Gastrocnemius medialis (tissue), 4 donors: ENCODE measurements around the gene TRMT112.

Experiments used
- POLR2A ChIP-seq, 2 donors: fragments of 450-650 bp; IDR thresholded peaks; one replicate each; pipeline ENCODE4 v1.6.1; 2017; ENCODE audit warnings: antibody characterized with exemption in 2 of 2, mild to moderate bottlenecking in 2 of 2, moderate library complexity in 2 of 2
- TF ChIP-seq, protein P1 (sequence below), 5 experiments: fragments of 450-650 bp in 3 of 5; fragments of 200-600 bp in 2 of 5; sonication (generic) in 2 of 5; IDR thresholded peaks in 4 of 5; conservative IDR thresholded peaks in 1 of 5; 1 replicate in 4 of 5; 2 replicates in 1 of 5; pipeline ENCODE4 v1.5.1; 2016 to 2019; ENCODE audit warnings: antibody characterized with exemption in 5 of 5, mild to moderate bottlenecking in 3 of 5, moderate library complexity in 3 of 5

DNA sequence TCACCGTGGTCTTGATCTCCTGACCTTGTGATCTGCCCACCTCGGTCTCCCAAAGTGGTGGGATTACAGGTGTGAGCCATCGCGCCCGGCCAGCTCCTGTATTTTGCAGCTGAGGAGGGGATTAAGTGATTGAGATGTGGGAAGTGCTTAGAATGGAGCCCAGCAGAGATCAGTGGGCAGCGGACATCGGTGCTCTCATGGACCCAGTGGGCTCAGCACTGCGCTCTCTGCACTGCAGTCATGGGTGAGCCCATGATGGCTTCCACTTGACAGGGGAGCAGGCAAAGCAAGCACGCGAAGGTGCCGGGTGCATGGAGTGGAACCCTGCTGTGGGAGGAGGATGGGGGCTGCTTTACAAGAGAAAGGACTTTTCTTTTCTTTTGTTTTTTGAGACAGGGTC lies 13.5 kb upstream of the TRMT112 start:
- TF ChIP-seq, protein P1, sequence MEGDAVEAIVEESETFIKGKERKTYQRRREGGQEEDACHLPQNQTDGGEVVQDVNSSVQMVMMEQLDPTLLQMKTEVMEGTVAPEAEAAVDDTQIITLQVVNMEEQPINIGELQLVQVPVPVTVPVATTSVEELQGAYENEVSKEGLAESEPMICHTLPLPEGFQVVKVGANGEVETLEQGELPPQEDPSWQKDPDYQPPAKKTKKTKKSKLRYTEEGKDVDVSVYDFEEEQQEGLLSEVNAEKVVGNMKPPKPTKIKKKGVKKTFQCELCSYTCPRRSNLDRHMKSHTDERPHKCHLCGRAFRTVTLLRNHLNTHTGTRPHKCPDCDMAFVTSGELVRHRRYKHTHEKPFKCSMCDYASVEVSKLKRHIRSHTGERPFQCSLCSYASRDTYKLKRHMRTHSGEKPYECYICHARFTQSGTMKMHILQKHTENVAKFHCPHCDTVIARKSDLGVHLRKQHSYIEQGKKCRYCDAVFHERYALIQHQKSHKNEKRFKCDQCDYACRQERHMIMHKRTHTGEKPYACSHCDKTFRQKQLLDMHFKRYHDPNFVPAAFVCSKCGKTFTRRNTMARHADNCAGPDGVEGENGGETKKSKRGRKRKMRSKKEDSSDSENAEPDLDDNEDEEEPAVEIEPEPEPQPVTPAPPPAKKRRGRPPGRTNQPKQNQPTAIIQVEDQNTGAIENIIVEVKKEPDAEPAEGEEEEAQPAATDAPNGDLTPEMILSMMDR (IDR thresholded peaks at IDR 0.05 in 4 of 5, conservative IDR thresholded peaks at IDR 0.05 in 1 of 5): no peak
- no peak for TF ChIP-seq POLR2A (IDR thresholded peaks at IDR 0.05)
